Measurements from ENCODE around the gene MAT1A.

MAT1A gene

GRCh38 chr10:80268266-80268665 lies 21.2 kb downstream of the MAT1A start:
- peaks cover 6% of the 10 kb centered on the region for H3K4me1 Mint-ChIP-seq
- peaks cover 3% of the 10 kb centered on the region for H3K27me3 Mint-ChIP-seq (ENCODE audit: low read depth)
- no peak overlapping the region for H3K27ac Mint-ChIP-seq
- H3K36me3 Mint-ChIP-seq (ENCODE audit: low read depth): no peaks in the 10 kb centered on the region
- H3K9me3 Mint-ChIP-seq: peaks cover 14% of the 10 kb centered on the region
- H3K4me3 Mint-ChIP-seq: no peak overlapping the region
- no peak for TF ChIP-seq CTCF (IDR thresholded peaks at IDR 0.05; ENCODE audit: unreplicated experiment in 3 of 3)

GRCh38 chr10:80266513-80266863 lies 23.0 kb downstream of the MAT1A start:
- H3K9me3 Mint-ChIP-seq: peaks cover 14% of the 10 kb centered on the region
- peak overlapping the region in 1 of 3 experiments; percentile 32 for H3K27ac Mint-ChIP-seq
- TF ChIP-seq CTCF (IDR thresholded peaks at IDR 0.05; ENCODE audit: unreplicated experiment in 3 of 3): no peak
- peaks cover 6% of the 10 kb centered on the region for H3K4me1 Mint-ChIP-seq
- no peaks in the 10 kb centered on the region for H3K36me3 Mint-ChIP-seq (ENCODE audit: low read depth)
- no peak overlapping the region for H3K4me3 Mint-ChIP-seq
- H3K27me3 Mint-ChIP-seq (ENCODE audit: low read depth): peaks cover 3% of the 10 kb centered on the region

- H3K27ac Mint-ChIP-seq: peak overlapping the region; percentile 13 to 62 (median 32)
- H3K4me3 Mint-ChIP-seq: no peak overlapping the region
- no peak for TF ChIP-seq CTCF (IDR thresholded peaks at IDR 0.05; ENCODE audit: unreplicated experiment in 3 of 3)
- peaks cover 14% of the 10 kb centered on the region for H3K9me3 Mint-ChIP-seq
- H3K36me3 Mint-ChIP-seq (ENCODE audit: low read depth): no peaks in the 10 kb centered on the region
- no peaks in the 10 kb centered on the region for H3K27me3 Mint-ChIP-seq (ENCODE audit: low read depth)
- peaks cover 6% of the 10 kb centered on the region for H3K4me1 Mint-ChIP-seq
Observed at GRCh38 chr10:80265740-80266512, 23.5 kb downstream of the MAT1A start.

- H3K36me3 Mint-ChIP-seq (ENCODE audit: low read depth): no peaks in the 10 kb centered on the region
- no peaks in the 10 kb centered on the region for H3K27me3 Mint-ChIP-seq (ENCODE audit: low read depth)
- H3K4me1 Mint-ChIP-seq: peaks cover 6% of the 10 kb centered on the region
- H3K4me3 Mint-ChIP-seq: no peak overlapping the region
- no peak for TF ChIP-seq CTCF (IDR thresholded peaks at IDR 0.05; ENCODE audit: unreplicated experiment in 3 of 3)
- H3K9me3 Mint-ChIP-seq: peaks cover 14% of the 10 kb centered on the region
- H3K27ac Mint-ChIP-seq: no peak overlapping the region
Observed at GRCh38 chr10:80264081-80265056, 25.1 kb downstream of the MAT1A start.

- peaks cover 6% of the 10 kb centered on the region for H3K4me1 Mint-ChIP-seq
- H3K36me3 Mint-ChIP-seq (ENCODE audit: low read depth): no peaks in the 10 kb centered on the region
- peaks cover 2% of the 10 kb centered on the region for H3K9me3 Mint-ChIP-seq
- H3K4me3 Mint-ChIP-seq: no peak overlapping the region
- no peak overlapping the region for H3K27ac Mint-ChIP-seq
- peaks cover 7% of the 10 kb centered on the region for H3K27me3 Mint-ChIP-seq (ENCODE audit: low read depth)
- TF ChIP-seq CTCF (IDR thresholded peaks at IDR 0.05; ENCODE audit: unreplicated experiment in 3 of 3): no peak
Observed at GRCh38 chr10:80261316-80262030, 28.0 kb downstream of the MAT1A start.

All from nephron (organoid).